H9 (cell line): ENCODE measurements around the gene GYG2. TPM values are rescaled to one million over a fixed set of nuclear protein-coding genes. Genes with fewer than 3 reads are reported as not detected.

Source experiments
- DNase-seq: peaks from one replicate; pipeline ENCODE4 v3.0.0-alpha.2; 2017
- H2AFZ ChIP-seq: one replicate; pipeline ENCODE4 v1.6.1; 2013; ENCODE audit warnings: mild to moderate bottlenecking, low read length, control low read depth, moderate library complexity
- H2AK5ac ChIP-seq: 2 replicates; pipeline ENCODE4 v1.6.1; 2013; ENCODE audit warnings: low read length, control low read depth, mixed read lengths; ENCODE audit not compliant: insufficient read length
- H2BK120ac ChIP-seq: one replicate; pipeline ENCODE4 v1.6.1; 2013; ENCODE audit warnings: low read depth, mild to moderate bottlenecking, low read length, control low read depth, inconsistent platforms; ENCODE audit not compliant: poor library complexity, severe bottlenecking
- H2BK12ac ChIP-seq: 2 replicates; pipeline ENCODE4 v1.6.1; 2013; ENCODE audit warnings: low read length, control low read depth, mixed read lengths, low read depth; ENCODE audit not compliant: insufficient read length
- H2BK15ac ChIP-seq: 2 replicates; pipeline ENCODE4 v1.6.1; 2013; ENCODE audit warnings: low read depth, low read length, control low read depth
- H2BK20ac ChIP-seq: one replicate; pipeline ENCODE4 v1.6.1; 2013; ENCODE audit warnings: low read depth, mild to moderate bottlenecking, low read length, control low read depth, inconsistent platforms; ENCODE audit not compliant: poor library complexity, severe bottlenecking
- H2BK5ac ChIP-seq: 2 replicates; pipeline ENCODE4 v1.6.1; 2013; ENCODE audit warnings: low read length, control low read depth, mixed read lengths; ENCODE audit not compliant: insufficient read length
- H3K14ac ChIP-seq: 2 replicates; pipeline ENCODE4 v1.6.1; 2013; ENCODE audit warnings: low read length, control low read depth; ENCODE audit not compliant: insufficient read depth
- H3K18ac ChIP-seq: 2 replicates; pipeline ENCODE4 v1.6.1; 2013; ENCODE audit warnings: low read depth, mild to moderate bottlenecking, mixed read lengths, low read length, control low read depth; ENCODE audit not compliant: insufficient read length
- H3K23ac ChIP-seq: 2 replicates; pipeline ENCODE4 v1.6.1; 2013; ENCODE audit warnings: low read length, control low read depth, mixed read lengths, low read depth; ENCODE audit not compliant: insufficient read length
- H3K23me2 ChIP-seq: 2 replicates; pipeline ENCODE4 v1.6.1; 2013; ENCODE audit warnings: low read depth, mild to moderate bottlenecking, mixed read lengths, low read length, control low read depth; ENCODE audit not compliant: insufficient read length, poor library complexity, severe bottlenecking
- H3K27ac ChIP-seq: 2 replicates; pipeline ENCODE4 v1.5.1; 2013; ENCODE audit warnings: low read length, control low read depth, mixed read lengths, low read depth; ENCODE audit not compliant: insufficient read length
- H3K27me3 ChIP-seq: 2 replicates; pipeline ENCODE4 v1.6.1; 2013; ENCODE audit warnings: low read length, control low read depth, inconsistent platforms; ENCODE audit not compliant: insufficient read depth
- H3K4ac ChIP-seq: 2 replicates; pipeline ENCODE4 v1.6.1; 2013; ENCODE audit warnings: low read depth, mild to moderate bottlenecking, control low read depth, inconsistent platforms, low read length, moderate library complexity
- H3K4me1 ChIP-seq: 2 replicates; pipeline ENCODE4 v1.6.1; 2013; ENCODE audit warnings: low read length, control low read depth, inconsistent platforms; ENCODE audit not compliant: insufficient read depth
- H3K4me2 ChIP-seq: 2 replicates; pipeline ENCODE4 v1.6.1; 2013; ENCODE audit warnings: low read length, control low read depth, mixed read lengths; ENCODE audit not compliant: insufficient read length, insufficient read depth
- H3K56ac ChIP-seq: 2 replicates; pipeline ENCODE4 v1.6.1; 2013; ENCODE audit warnings: low read depth, mild to moderate bottlenecking, mixed read lengths, low read length, control low read depth; ENCODE audit not compliant: insufficient read length
- H3K79me1 ChIP-seq: 2 replicates; pipeline ENCODE4 v1.6.1; 2013; ENCODE audit warnings: low read depth, mild to moderate bottlenecking, moderate library complexity, low read length, control low read depth, inconsistent platforms; ENCODE audit not compliant: insufficient read depth, poor library complexity, severe bottlenecking
- H3K79me2 ChIP-seq: 2 replicates; pipeline ENCODE4 v1.6.1; 2013; ENCODE audit warnings: low read length, control low read depth, inconsistent platforms; ENCODE audit not compliant: insufficient read depth
- H3K9ac ChIP-seq: 2 replicates; pipeline ENCODE4 v1.6.1; 2013; ENCODE audit warnings: low read length, control low read depth, mixed read lengths; ENCODE audit not compliant: insufficient read length; ENCODE audit errors: extremely low read depth
- H3K9me3 ChIP-seq: one replicate; pipeline ENCODE4 v1.6.1; 2013; ENCODE audit warnings: low read depth, low read length, inconsistent platforms; ENCODE audit not compliant: control insufficient read depth
- H3T11ph ChIP-seq: one replicate; pipeline ENCODE4 v1.6.1; 2013; ENCODE audit warnings: mild to moderate bottlenecking, low read length, control low read depth, inconsistent platforms
- H4K20me1 ChIP-seq: one replicate; pipeline ENCODE4 v1.6.1; 2013; ENCODE audit not compliant: control insufficient read depth, insufficient read length, insufficient read depth
- H4K5ac ChIP-seq: 2 replicates; pipeline ENCODE4 v1.6.1; 2013; ENCODE audit warnings: low read depth, mild to moderate bottlenecking, mixed read lengths, low read length, control low read depth; ENCODE audit not compliant: insufficient read length
- H4K8ac ChIP-seq: replicated peaks from 2 replicates; pipeline ENCODE4 v1.6.1; 2013; ENCODE audit warnings: low read length, control low read depth, mixed read lengths, low read depth; ENCODE audit not compliant: insufficient read length
- H4K91ac ChIP-seq: 2 replicates; pipeline ENCODE4 v1.6.1; 2013; ENCODE audit warnings: low read depth, mild to moderate bottlenecking, moderate library complexity, mixed read lengths, low read length, control low read depth; ENCODE audit not compliant: insufficient read length
- H3K27ac Mint-ChIP-seq, 3 experiments: 2 replicates in 2 of 3; 3 replicates in 1 of 3; pipeline ENCODE4 v1.8.0; 2020 to 2021; ENCODE audit warnings: mixed read lengths in 3 of 3, mild to moderate bottlenecking in 1 of 3, moderate library complexity in 1 of 3
- H3K27me3 Mint-ChIP-seq: 2 replicates; pipeline ENCODE4 v1.8.0; 2021; ENCODE audit warnings: low read depth, mild to moderate bottlenecking, moderate library complexity, mixed read lengths
- H3K36me3 Mint-ChIP-seq, 3 experiments: 2 replicates in 2 of 3; 3 replicates in 1 of 3; pipeline ENCODE4 v1.8.0; 2020 to 2021; ENCODE audit warnings: low read depth in 3 of 3, mixed read lengths in 3 of 3; ENCODE audit not compliant: insufficient read depth in 1 of 3
- H3K4me1 Mint-ChIP-seq, 2 experiments: 2 replicates each; pipeline ENCODE4 v1.8.0; 2020; ENCODE audit warnings: mixed read lengths in 2 of 2
- H3K4me3 Mint-ChIP-seq, 2 experiments: 2 replicates in 1 of 2; 3 replicates in 1 of 2; pipeline ENCODE4 v1.8.0; 2020 to 2021; ENCODE audit warnings: mild to moderate bottlenecking in 2 of 2, mixed read lengths in 2 of 2, moderate library complexity in 1 of 2
- H3K9me3 Mint-ChIP-seq, 2 experiments: 2 replicates in 1 of 2; 3 replicates in 1 of 2; pipeline ENCODE4 v1.8.0; 2020; ENCODE audit warnings: mild to moderate bottlenecking in 2 of 2, mixed read lengths in 2 of 2, moderate library complexity in 1 of 2
- WGBS: extraction: QIAGEN DNeasy Blood & Tissue Kit; methylation state at CpG from one replicate; pipeline ENCODE4 v1.1.7; 2013; ENCODE audit warnings: missing lambda C conversion rate, low lambda C conversion rate, mixed read lengths; ENCODE audit not compliant: insufficient read length; ENCODE audit errors: extremely low coverage; 5-methylcytosine and 5-hydroxymethylcytosine counted together
- total RNA-seq: library from RNA; stranded (reverse); gene quantifications from 2 replicates; pipeline ENCODE4 v1.2.1, GENCODE V29; 2021
- TF ChIP-seq, protein P1 (sequence below): fragments of 200-600 bp; sonication (generic); conservative IDR thresholded peaks from 3 replicates; pipeline ENCODE4 v1.8.0; 2021; ENCODE audit warnings: antibody characterized with exemption, mild to moderate bottlenecking

GYG2 gene
- total RNA-seq, 1 experiment from 2014 or later = 95.9 TPM

DNA sequence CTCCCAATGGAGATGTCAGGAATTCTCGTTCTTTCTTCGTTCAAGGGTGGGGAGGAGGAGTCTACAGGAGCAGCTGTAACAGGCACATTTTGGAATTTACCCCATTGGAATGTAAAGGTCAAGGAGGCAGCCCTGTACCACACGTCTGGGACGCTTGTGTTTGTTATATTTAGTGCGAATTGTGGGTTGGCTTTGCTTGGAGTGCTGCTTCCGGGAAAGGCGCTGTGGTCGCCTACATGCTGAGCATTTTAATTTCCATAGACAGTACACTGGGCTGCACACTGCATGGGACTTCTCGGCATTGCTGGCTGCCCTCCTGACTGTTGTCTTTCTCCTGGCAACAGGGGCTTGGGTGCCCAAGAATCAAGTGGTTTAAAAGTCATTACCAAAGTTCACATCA, 12.8 kb downstream of the GYG2 start:
- WGBS = no CpG with 5 or more reads among the region's 9 CpGs
- TF ChIP-seq, protein P1, sequence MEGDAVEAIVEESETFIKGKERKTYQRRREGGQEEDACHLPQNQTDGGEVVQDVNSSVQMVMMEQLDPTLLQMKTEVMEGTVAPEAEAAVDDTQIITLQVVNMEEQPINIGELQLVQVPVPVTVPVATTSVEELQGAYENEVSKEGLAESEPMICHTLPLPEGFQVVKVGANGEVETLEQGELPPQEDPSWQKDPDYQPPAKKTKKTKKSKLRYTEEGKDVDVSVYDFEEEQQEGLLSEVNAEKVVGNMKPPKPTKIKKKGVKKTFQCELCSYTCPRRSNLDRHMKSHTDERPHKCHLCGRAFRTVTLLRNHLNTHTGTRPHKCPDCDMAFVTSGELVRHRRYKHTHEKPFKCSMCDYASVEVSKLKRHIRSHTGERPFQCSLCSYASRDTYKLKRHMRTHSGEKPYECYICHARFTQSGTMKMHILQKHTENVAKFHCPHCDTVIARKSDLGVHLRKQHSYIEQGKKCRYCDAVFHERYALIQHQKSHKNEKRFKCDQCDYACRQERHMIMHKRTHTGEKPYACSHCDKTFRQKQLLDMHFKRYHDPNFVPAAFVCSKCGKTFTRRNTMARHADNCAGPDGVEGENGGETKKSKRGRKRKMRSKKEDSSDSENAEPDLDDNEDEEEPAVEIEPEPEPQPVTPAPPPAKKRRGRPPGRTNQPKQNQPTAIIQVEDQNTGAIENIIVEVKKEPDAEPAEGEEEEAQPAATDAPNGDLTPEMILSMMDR = no peak
- H2BK12ac ChIP-seq = no peak overlapping the region
- no peak overlapping the region for H2BK15ac ChIP-seq
- no peak for DNase-seq
- no peaks in the 10 kb centered on the region for H4K20me1 ChIP-seq
- H3K23ac ChIP-seq = no peak overlapping the region
- H2BK5ac ChIP-seq = no peak overlapping the region
- no peak overlapping the region for H3K9ac ChIP-seq
- no peak overlapping the region for H3K18ac ChIP-seq
- Mint-ChIP-seq H3K36me3 (peaks cover 55 to 57% (median 57%) of the 10 kb centered on the region in 3 experiments), H3K4me3 (no peak overlapping the region), H3K9me3 (peaks cover 21% of the 10 kb centered on the region in 2 experiments), H3K4me1 (peaks cover 0 to 3% of the 10 kb centered on the region in 2 experiments; a peak in 1 of 4 replicates), H3K27me3 (no peaks in the 10 kb centered on the region), H3K27ac (no peak overlapping the region; a peak in 1 of 7 replicates)
- no peak overlapping the region for H3T11ph ChIP-seq
- H3K23me2 ChIP-seq = no peaks in the 10 kb centered on the region
- no peaks in the 10 kb centered on the region for H3K4me1 ChIP-seq
- no peaks in the 10 kb centered on the region for H3K27me3 ChIP-seq
- no peak overlapping the region for H4K8ac ChIP-seq
- H3K9me3 ChIP-seq = no peaks in the 10 kb centered on the region
- H4K5ac ChIP-seq = no peak overlapping the region
- H2BK20ac ChIP-seq = no peak overlapping the region
- no peak overlapping the region for H3K4me2 ChIP-seq
- no peak overlapping the region for H2AFZ ChIP-seq
- H3K4ac ChIP-seq = no peak overlapping the region
- H2BK120ac ChIP-seq = no peak overlapping the region
- peaks cover 4% of the 10 kb centered on the region for H3K79me1 ChIP-seq
- H3K79me2 ChIP-seq = peaks cover 2% of the 10 kb centered on the region; the same call in 1 of the 2 replicates
- no peak overlapping the region for H4K91ac ChIP-seq
- no peak overlapping the region for H3K27ac ChIP-seq
- no peak overlapping the region for H3K56ac ChIP-seq
- H2AK5ac ChIP-seq = no peak overlapping the region
- H3K14ac ChIP-seq = no peak overlapping the region
